HG02981 (cell line): ENCODE measurements around the gene CD99L2.
"Not testable (repeated sequence)": the region's sequence is repeated elsewhere in the genome, so short reads cannot be mapped to it uniquely, and the experiment has no call there.

Source experiments
- ATAC-seq: cut with Tn5 transposase; IDR thresholded peaks from one replicate; pipeline ENCODE4 v1.9.1; 2021; ENCODE audit warnings: mild to moderate bottlenecking, moderate library complexity; ENCODE audit not compliant: unreplicated experiment

Gene CD99L2

DNA sequence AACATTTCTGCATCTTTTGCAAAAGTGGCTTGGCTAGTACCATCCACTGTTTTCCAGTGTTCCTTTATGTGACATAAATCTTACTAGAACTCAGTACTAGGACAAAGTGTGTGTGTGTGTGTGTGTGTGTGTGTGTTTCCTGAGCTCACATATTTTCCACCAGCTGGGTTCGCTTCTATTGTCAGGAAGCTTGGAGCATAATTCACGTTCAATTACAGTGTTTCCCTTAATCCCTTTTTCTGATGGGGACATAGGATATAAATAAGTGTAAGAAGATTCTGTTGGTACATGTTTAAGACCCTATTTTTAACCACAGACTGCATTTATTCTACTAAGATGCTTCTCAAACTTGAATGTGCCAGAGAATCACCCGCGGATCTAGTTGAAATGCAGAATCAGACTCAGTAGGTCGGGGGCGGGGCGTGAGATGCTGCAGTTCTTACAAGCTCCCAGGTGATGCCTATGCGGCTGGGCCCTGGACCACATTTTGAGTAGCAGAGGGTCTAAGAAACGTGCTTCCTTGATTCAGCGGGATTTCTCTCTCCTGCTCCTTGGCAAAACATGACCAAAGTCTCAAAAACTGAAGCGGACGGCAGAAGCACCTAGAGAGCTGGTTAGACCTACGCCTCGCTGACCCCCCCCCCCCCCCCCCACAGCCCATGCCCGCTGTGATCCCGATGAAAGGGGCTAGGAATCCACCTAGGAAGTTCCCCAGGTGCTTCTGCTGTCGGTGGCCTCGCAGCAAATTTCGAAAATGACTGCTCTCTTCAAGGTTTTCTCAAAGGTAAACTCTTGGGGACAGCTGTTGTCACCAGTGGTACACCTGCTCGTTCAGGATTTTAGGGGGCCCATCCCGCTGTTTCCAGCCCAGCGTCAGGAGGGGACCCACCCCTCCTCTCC, 797 bp downstream of the CD99L2 start:
- no peak for ATAC-seq

DNA sequence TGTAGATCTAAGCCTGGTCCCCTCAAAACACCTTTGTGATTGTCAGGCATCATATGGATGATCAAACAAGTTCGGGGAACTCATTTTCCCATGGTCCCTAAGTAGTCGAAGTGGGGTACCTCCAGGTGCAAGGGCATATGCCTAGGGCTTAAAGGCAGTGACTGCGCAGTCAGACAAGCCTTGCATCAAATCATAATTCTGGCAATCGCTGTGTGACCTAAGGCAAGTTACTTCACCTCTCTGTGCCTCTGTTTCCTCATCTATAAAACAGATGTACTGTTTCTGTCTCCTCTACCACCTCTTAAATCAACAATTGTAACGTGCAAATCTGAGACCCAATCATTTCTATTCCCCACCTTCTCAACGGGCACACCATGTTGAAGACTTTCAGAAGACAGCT, 1.8 kb downstream of the CD99L2 start:
- ATAC-seq: no peak

DNA sequence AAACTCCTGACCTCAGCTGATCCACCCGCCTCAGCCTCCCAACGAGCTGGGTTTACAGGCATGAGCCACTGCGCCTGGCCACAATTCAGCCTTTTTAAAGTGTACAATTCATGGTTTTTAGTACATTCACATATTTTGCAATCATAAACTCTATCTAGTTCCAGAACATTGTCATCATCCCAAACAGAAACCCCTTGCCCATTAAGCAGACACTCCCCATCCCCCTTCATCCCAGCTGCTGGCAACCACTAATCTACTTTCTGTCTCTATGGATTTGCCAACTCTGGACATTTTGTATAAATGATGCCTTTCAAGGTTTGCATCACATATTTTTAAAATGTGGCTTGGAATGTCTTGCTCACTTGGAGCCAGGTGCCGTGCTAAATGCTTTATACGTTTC, 4.5 kb downstream of the CD99L2 start:
- no peak for ATAC-seq

DNA sequence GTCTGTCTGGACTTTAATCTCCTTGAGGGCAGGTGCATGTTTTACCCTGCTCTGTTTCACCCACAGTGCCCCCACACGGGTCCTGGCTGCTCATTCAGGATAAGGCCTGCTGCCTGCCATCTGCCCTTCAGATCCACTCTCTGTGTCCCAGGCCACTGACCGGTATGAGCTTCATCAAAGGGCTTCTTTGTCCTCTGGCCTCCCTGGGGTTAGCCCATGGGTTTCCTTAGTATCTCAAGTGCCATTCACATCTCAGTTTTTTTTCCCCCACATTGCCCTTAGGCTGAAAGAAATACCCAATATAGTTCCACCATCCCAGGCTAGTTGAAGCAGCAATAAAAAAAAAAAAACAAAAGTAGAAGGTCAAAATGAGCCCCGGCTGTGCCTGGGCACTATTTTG, 9.3 kb downstream of the CD99L2 start:
- ATAC-seq: no peak

DNA sequence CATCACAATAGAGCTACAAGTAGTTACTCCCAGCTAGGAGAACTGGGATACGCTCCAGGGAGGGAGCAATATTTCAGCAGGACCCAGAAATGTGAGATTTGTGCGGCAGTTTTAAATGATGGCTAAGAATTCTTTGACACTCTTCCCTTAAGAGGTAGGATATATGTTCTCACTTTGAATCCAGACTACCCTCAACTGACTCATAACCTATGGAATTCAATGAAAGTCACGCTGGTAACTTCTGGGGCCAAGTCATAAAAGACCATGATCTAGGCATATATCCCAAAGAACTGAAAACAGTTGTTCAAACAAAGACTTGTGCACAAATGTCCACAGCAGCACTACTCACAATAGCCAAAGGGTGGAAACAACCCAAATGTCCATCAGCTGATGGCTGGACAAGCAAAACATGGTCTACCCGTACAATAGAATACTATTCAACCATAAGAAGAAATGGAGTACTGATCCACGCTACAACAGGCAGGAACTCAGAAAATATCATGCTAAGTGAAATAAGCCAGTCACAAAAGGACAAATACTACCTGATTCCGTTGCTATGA, 10.5 kb downstream of the CD99L2 start:
- no peak for ATAC-seq

DNA sequence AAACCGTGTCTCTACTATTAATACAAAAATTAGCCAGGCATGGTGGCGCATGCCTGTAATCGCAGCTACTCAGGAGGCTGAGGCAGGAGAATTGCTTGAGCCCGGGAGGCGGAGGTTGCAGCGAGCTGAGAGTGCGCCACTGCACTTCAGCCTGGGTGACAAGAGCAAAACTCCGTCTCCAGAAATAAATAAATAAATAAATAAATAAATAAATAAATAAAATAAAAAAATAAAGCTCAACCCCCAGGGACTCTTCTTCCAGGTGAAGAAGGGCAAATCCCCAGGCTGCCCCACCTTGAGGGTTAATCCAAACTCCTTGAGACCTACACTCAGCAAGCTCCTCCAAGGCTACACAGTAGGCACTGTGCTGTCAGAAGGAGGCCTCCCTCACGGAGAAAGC, 11.2 kb downstream of the CD99L2 start:
- not testable (repeated sequence) for ATAC-seq

DNA sequence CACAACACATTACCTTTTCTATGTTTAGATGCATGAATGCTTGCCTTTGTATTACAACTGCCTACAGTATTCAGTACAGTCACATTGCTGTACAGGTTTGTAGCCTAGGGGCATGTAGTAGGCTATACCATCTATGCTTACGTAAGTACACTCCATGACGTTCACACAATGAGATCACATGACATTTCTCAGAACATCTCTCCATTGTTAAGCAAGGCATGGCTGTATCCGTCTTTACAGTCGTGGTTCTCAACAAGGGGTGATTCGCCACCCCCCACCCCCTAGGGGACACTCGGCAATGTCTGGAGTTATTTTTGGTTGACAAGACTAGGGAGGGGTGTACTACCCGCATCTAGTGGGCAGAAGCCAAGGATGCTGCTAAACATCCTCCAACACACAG, 12.1 kb downstream of the CD99L2 start:
- no peak for ATAC-seq

DNA sequence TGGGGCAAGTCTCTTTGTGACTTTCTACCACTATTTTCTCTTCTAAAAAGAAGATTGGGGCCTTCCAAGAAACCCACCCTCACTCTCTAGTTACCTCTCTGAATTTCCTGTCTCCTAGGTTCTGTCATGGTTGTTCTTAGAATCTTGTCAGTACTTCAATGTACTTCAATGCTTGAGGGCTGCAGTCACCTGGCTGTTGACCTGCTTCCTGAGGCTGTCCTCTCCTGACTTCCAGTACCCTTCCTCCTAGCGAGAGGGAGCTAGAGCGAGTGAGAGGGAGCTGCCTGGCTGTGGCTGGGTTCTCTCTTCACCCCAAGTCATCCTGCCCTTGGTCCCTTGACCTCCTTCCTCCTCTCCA, 17.7 kb downstream of the CD99L2 start:
- no peak for ATAC-seq

DNA sequence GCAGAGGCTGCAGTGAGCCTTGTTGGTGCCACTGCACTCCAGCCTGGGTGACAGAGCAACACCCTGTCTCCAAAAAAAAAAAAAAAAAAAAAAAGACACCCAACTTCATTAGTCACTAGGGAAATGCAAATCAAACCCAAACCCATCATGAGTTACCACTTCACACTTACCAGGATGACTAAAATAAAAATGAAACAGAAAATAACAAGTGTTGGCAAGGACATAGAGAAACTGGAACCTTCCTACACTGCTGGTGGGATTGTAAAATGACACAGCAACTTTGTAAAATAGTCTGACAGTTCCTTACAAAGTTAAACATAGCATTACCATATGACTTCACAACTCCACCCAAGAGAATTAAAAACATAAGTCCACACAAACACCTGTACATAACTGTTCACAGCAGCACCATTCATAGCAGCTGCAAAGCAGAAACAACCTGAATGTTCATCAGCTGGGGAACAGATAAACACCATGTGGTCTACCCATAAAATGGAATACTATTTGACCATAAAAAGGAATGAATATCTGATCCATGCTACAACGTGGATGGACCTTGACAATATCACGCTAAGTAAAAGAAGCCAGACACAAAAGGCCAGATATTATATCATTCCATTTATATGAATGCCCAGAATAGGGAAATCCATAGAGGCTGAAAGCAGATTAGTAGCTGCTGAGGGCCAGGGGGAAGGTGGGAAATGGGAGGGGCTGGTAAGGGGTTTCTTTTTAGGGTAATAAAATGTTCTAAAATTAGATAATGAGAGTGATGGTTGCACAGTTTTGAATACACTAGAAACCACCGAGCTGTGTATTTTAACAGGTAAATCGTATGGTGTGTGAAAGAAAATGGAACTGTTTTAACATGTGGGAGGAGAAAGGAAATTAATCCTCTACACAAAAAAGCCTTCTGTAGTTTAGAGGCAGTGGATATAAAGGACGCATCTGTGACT, 18.3 kb downstream of the CD99L2 start:
- peak; percentile 87 for ATAC-seq

DNA sequence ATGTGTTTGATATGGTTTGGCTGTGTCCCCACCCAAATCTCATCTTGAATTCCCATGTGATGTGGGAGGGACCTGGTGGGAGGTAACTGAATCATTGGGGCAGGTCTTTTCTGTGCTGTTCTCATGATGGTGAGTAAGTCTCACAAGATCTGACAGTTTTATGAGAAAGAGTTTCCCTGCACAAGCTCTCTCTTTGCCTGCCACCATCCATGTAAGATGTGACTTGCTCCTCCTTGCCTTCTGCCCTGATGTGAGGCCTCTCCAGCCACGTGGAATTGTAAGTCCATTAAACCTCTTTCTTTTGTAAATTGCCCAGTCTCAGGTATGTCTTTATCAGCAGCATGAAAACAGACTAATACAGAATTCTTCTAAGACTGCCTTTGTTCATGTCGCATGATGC, 22.8 kb downstream of the CD99L2 start:
- not testable (repeated sequence) for ATAC-seq

DNA sequence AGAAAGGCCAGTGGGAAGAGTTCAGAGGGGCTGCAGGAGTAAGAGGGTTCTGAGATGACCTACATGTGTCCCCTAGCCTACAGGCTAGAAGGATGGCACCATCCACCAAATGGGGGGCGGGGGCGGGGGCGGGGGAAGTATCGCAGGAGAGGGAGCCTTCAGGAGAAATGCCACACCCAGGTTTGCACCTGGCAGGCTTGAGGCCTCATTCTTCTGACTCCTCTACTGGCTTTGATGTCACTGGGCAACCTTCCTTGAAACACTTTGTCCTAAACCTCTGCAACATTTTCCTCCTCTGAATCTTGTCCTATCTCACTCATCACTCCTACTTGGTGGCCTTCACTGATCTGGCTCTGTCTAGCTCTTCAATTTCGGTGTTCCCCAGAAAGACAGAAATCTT, 24.0 kb downstream of the CD99L2 start:
- ATAC-seq: no peak

DNA sequence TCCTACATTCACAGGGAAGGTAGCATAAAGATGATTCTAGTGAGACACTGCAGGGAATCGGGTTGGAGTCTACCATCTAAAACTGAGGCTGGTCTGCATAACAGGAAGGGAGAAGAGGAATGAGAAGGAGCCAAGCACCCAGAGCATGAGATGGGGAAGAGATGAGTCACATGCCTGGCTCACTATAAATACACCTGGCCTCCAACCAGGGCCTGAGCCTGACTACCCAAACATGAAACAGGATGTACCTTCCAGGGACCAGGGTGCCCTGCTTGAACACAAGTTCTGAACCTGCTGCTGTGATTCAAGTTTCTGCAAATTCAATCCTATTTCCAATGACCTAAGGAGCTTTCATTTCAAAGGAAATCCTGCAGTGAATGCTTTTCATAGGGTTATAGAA, 24.9 kb downstream of the CD99L2 start:
- ATAC-seq: peak; percentile 48

DNA sequence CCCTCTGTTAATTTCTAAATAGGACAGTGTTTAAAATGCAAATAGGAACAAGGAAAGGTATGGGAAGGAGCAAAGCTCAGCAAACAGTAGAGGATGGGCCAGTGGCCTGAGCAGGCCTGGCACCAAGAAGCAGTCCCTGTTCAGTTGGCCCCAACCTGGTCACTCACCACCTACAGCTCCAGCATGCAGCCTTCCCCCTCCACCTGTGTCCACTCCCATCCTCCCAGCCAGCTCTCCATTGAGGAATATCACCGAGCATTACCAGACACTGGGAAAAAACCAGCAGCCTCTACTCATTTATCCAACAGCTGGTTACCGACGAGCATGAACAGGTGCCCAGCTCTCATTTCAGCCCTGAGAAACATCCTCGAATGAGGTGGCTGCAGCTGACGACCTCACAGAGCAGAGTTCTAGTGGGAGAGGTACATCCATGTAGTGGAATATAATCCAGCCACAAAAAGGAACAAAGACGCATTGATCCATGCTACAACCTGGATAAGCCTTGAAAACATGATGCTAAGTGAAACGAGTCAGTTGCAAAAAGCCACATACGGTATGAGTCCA, 25.6 kb downstream of the CD99L2 start:
- ATAC-seq: no peak

DNA sequence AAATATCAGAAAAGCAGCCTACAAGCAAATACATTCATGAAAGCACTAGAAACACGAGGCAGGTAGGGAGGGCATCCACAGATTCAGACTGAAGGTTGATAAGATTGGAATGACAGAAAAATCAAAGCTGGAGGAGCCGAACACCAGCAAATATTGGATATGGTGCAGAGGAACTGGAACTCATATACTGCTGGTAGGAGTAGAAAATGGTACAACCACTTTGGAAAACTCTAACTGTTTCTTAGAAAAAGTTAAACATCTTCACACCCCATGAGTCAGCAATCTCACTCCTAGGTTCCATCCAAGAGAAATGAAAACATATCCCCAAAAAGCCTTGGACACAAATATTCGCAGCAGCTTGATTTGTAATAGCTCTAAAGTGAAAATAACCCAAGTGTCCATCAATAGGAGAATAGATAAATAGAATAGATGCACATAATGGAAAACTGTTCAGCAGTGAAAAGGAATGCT, 27.1 kb downstream of the CD99L2 start:
- ATAC-seq: no peak

DNA sequence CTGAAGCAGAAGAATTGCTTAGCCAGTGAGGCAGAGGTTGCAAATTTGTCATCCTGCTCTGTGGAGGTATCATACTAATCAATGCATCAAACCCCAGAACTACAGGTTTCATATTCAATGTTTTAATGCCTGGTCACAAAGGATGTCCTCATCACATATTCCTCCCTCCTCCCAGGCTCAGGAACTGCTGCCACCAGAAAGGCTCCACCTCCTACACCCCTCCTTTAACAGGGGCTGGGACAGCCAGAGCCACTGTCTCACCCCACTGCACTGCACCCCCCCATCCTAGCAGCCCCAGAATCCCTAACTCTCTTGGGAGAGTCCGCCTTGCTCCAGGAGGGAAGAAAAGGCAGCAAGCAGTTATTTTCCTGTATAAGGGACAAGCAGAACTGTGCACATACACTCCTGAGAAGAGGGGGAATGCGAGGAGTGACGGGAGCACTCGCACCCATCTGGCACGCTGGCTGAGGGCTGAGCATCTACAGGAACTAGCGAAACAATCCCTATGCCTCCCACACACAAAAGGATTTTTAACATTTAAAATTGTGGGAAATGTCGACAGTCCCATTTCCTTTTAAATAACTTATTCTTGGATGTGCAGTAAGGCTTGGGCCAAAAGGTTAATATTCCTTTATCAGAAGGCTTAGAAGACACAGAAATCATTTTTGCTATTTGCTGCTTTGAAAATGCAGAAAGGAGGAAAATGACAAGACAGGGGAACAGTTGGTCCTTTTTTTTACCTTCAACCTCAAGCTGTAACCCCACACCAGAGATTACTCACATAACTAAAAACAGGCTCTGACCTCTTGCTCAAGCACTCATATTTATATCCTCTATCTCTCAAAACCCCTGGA, 27.8 kb downstream of the CD99L2 start:
- ATAC-seq: peak; percentile 52

DNA sequence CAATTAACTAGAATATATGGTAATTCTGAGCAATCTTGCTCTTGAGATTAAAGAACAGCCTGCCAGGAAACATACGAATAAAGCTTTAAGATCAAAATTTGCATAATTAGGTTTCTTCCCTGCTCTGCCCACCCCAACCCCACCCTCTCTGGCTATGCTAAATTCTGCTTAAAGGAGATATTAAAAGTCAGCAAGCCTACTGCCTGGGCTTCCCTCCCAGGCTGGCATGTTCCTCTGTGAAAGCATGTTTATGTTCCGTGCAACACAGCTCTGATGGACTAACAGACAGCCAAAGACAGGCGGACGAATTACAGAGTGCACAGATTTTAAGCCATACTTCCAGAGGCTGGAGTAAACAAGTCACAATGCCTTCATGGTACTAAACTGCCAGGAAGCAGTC, 28.4 kb downstream of the CD99L2 start:
- no peak for ATAC-seq

DNA sequence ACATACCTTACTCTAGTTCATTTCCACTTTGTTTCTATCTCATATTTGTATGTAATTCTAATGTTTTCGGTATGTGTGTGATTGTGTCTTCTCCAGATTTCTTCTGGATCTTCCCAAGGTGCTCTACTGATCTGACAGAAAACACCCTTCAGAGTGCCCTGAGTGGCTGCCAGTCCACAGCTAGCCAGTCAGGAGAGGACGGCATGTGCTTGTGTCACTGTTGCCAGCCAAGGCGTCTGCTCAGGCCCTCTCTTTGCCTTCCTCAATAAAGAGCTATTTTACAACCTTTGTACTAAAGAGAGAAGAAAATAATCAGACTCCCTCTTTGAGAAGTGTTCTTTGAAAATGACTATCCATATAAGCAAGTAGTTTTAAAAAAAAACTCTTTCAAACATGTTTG, 29.0 kb downstream of the CD99L2 start:
- no peak for ATAC-seq

DNA sequence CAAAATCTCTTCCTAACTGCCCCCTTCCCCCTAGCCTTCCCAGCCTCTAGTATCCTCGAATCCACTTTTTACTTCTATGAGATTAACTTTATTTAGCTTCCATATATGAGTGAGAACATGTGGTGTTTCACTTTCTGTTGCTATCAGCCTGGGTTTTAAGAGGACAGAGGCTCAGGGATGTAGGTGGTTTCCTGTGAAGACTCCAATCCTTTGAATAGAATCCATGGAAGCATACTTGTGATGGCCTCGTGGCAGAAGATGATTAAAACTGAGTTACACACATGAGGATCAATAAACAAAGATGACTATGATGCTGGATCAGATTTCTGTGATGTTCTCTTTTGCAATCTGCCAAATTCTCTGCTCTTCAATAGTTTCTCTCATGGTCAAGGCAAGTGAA, 29.8 kb downstream of the CD99L2 start:
- ATAC-seq: no peak

DNA sequence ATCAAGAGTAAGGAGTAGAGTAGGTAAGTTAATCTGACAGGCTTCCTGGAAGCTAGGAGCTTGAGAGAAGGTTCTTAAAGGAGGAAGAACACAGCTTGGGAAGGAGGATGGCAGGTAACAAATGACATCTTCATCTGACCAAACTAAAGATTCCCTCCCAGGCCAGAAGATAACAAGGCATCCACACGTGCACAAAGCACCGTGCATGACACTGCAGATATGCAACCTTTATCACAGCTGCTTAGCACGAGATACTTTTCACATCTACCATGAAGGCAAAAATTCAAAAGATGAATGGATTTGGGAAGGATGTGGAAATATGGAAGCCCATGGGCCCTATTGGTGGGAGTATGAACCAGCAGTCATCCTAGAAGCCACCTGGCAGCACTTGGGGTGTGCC, 34.3 kb downstream of the CD99L2 start:
- ATAC-seq: no peak

DNA sequence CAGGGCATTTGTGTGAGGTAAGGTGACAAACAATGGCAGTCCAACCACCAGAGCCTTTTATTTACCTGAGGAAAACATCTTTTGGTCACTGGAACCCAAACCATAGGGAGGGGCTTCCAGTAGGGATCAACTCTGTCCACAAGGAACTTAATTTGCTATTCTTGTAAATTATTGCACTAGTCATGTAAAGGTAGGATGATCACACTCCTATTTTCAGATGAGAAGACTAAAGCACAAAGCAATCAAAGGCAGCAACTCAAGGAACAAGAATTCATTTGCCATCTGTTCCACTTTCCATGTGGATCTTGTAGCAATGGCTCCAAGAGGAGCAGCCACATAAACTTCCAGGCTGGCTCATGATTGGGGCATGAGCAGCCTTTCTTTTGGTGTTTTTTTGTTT, 35.3 kb downstream of the CD99L2 start:
- ATAC-seq: no peak
